ENCODE results near the gene PSG11. TPM values are rescaled to one million over a fixed set of nuclear protein-coding genes. Genes with fewer than 3 reads are reported as not detected.

Gene PSG11
- total RNA-seq, result not detected in 2 replicates

GRCh38 chr19:43026369-43026768 is at the start of gene PSG11:
Gene PSG11, minus strand, starts transcription at chr19:43026469. Its CDS starts 97 bp downstream, at chr19:43026372.

Other genes with a start within 250 kb of the PSG11 start
- gene PSG1, start 146.8 kb downstream of the PSG11 start, total RNA-seq, result not detected in 2 replicates
- not detected in 2 replicates for gene PSG6, start 108.6 kb downstream of the PSG11 start, total RNA-seq
- gene PSG7, start 89.3 kb downstream of the PSG11 start, total RNA-seq, result not detected in 2 replicates
- not detected in 2 replicates for gene PSG2, start 56.2 kb upstream of the PSG11 start, total RNA-seq
- 0.17 and 0.30 TPM in 2 replicates for gene PSG5, start 160.1 kb upstream of the PSG11 start, total RNA-seq
- not detected in 2 replicates for gene PSG4, start 179.2 kb upstream of the PSG11 start, total RNA-seq
- gene PSG9, start 243.1 kb upstream of the PSG11 start, total RNA-seq, result 0.15 TPM in 1 of 2 replicates, not detected in the other

Data from bronchus fibroblast of lung (primary cell).